H1 (cell line): Measurements from ENCODE around the gene GHRH. TPM values are rescaled to one million over a fixed set of nuclear protein-coding genes. Genes with fewer than 3 reads are reported as not detected.
A peak's percentile ranks its signal among the peaks of the same experiment; 100 is the strongest.

Source experiments
- CTCF ChIA-PET: fragments of 300-600 bp; sonication (Branson Sonifier 250); formaldehyde crosslinking; loops from one replicate; lab custom pipeline; 2021; ENCODE audit not compliant: partially characterized antibody; lab: Charles Lee
- POLR2A ChIA-PET: fragments of 300-600 bp; sonication (Branson Sonifier 250); formaldehyde crosslinking; loops from one replicate; lab custom pipeline; 2021; ENCODE audit warnings: inconsistent platforms; ENCODE audit not compliant: partially characterized antibody; lab: Charles Lee
- DNase-seq, 2 experiments: peaks; one replicate each; pipeline versions ENCODE4 v3.0.0 to v3.0.0-alpha.2; 2010 to 2022; ENCODE audit warnings: low spot score in 2 of 2, low read depth in 1 of 2, mixed read lengths in 1 of 2
- FAIRE-seq: peaks from 2 replicates; lab custom pipeline; 2011; peaks lifted over from hg19 to GRCh38; lab: Jason Lieb, UNC
- H2AFZ ChIP-seq: 2 replicates; pipeline ENCODE4 v1.8.1; 2012; ENCODE audit warnings: low read length, inconsistent platforms
- H2AK5ac ChIP-seq: 2 replicates; pipeline ENCODE4 v1.6.1; 2013; ENCODE audit warnings: low read depth, low read length
- H2BK120ac ChIP-seq: replicated peaks from 2 replicates; pipeline ENCODE3; 2013; ENCODE audit warnings: low read depth, low read length, inconsistent platforms
- H2BK12ac ChIP-seq: 2 replicates; pipeline ENCODE4 v1.6.1; 2013; ENCODE audit warnings: low read depth, low read length
- H2BK15ac ChIP-seq: 2 replicates; pipeline ENCODE4 v1.6.1; 2013; ENCODE audit warnings: low read length
- H2BK20ac ChIP-seq: 2 replicates; pipeline ENCODE4 v1.6.1; 2013; ENCODE audit warnings: low read length
- H2BK5ac ChIP-seq: 2 replicates; pipeline ENCODE4 v1.6.1; 2013; ENCODE audit warnings: low read depth, low read length
- H3K14ac ChIP-seq: 2 replicates; pipeline ENCODE4 v1.6.1; 2013; ENCODE audit warnings: inconsistent platforms; ENCODE audit not compliant: insufficient read length
- H3K18ac ChIP-seq: 2 replicates; pipeline ENCODE4 v1.6.1; 2013; ENCODE audit warnings: low read length; ENCODE audit errors: extremely low read depth
- H3K23ac ChIP-seq: 2 replicates; pipeline ENCODE4 v1.6.1; 2013; ENCODE audit warnings: inconsistent platforms; ENCODE audit not compliant: insufficient read length
- H3K23me2 ChIP-seq: 2 replicates; pipeline ENCODE4 v1.6.1; 2013; ENCODE audit warnings: low read depth, low read length
- H3K27ac ChIP-seq: 2 replicates; pipeline ENCODE4 v1.6.1; 2011; ENCODE audit warnings: low read depth, low read length, inconsistent platforms
- H3K27me3 ChIP-seq, 4 experiments: replicated peaks in 1 of 4; 1 replicate in 1 of 4; 2 replicates in 3 of 4; pipeline versions ENCODE4 v1.6.1 to v1.8.1; 2011 to 2013; ENCODE audit warnings: low read length in 3 of 4, mild to moderate bottlenecking in 3 of 4, inconsistent platforms in 2 of 4, mixed read lengths in 2 of 4, moderate library complexity in 1 of 4; ENCODE audit not compliant: control insufficient read depth in 3 of 4, insufficient read depth in 3 of 4; ENCODE audit errors: extremely low read depth in 1 of 4
- H3K36me3 ChIP-seq, 4 experiments: 2 replicates each; pipeline versions ENCODE4 v1.6.1 to v1.8.1; 2011 to 2013; ENCODE audit warnings: mild to moderate bottlenecking in 4 of 4, low read length in 3 of 4, moderate library complexity in 2 of 4, control low read depth in 1 of 4, inconsistent platforms in 1 of 4; ENCODE audit not compliant: insufficient read depth in 4 of 4, control insufficient read depth in 2 of 4
- H3K4ac ChIP-seq: replicated peaks from 2 replicates; pipeline ENCODE3; 2013; ENCODE audit warnings: low read length, low read depth, mixed read lengths, inconsistent platforms; ENCODE audit not compliant: insufficient read length
- H3K4me1 ChIP-seq, 4 experiments: replicated peaks in 1 of 4; 1 replicate in 1 of 4; 2 replicates in 3 of 4; pipeline versions ENCODE4 v1.6.1 to v1.8.1; 2011 to 2013; ENCODE audit warnings: low read length in 3 of 4, inconsistent platforms in 2 of 4, mixed read lengths in 1 of 4; ENCODE audit not compliant: insufficient read depth in 4 of 4, control insufficient read depth in 3 of 4
- H3K4me2 ChIP-seq, 2 experiments: 2 replicates each; pipeline versions ENCODE4 v1.6.1 to v1.8.1; 2011 to 2013; ENCODE audit warnings: low read depth in 2 of 2, low read length in 2 of 2, control low read depth in 1 of 2, inconsistent platforms in 1 of 2, mild to moderate bottlenecking in 1 of 2; ENCODE audit not compliant: insufficient read depth in 1 of 2
- H3K4me3 ChIP-seq, 4 experiments: fragments of 200-600, 300-600 bp in 1 of 4; sonication (generic), shearing (Covaris generic), sonication (Bioruptor Twin) in 1 of 4; 2 replicates each; pipeline versions ENCODE4 v1.5.1 to v1.8.1; 2011 to 2016; ENCODE audit warnings: low read length in 4 of 4, low read depth in 3 of 4, control low read depth in 2 of 4, inconsistent platforms in 2 of 4, mild to moderate bottlenecking in 2 of 4, mixed read lengths in 1 of 4, moderate library complexity in 1 of 4; ENCODE audit not compliant: insufficient read depth in 2 of 4; ENCODE audit errors: extremely low read depth in 1 of 4
- H3K56ac ChIP-seq: replicated peaks from 2 replicates; pipeline ENCODE3; 2013; ENCODE audit warnings: low read depth, mild to moderate bottlenecking, mixed read lengths, low read length, inconsistent platforms; ENCODE audit not compliant: insufficient read length
- H3K79me1 ChIP-seq: 2 replicates; pipeline ENCODE4 v1.6.1; 2013; ENCODE audit warnings: low read depth, low read length, control low read depth
- H3K79me2 ChIP-seq, 2 experiments: 2 replicates each; pipeline versions ENCODE4 v1.6.1 to v1.8.1; 2012 to 2013; ENCODE audit warnings: low read length in 2 of 2, mild to moderate bottlenecking in 2 of 2, inconsistent platforms in 1 of 2; ENCODE audit not compliant: insufficient read depth in 2 of 2, control insufficient read depth in 1 of 2
- H3K9ac ChIP-seq, 4 experiments: replicated peaks in 1 of 4; 1 replicate in 1 of 4; 2 replicates in 3 of 4; pipeline versions ENCODE4 v1.6.1 to v1.8.1; 2011 to 2013; ENCODE audit warnings: low read depth in 3 of 4, low read length in 3 of 4, control low read depth in 2 of 4, mild to moderate bottlenecking in 2 of 4, moderate library complexity in 2 of 4, inconsistent platforms in 1 of 4; ENCODE audit errors: extremely low read depth in 1 of 4
- H3K9me3 ChIP-seq, 2 experiments: 2 replicates each; pipeline versions ENCODE4 v1.6.1 to v1.8.1; 2012 to 2013; ENCODE audit warnings: mild to moderate bottlenecking in 2 of 2, moderate library complexity in 2 of 2, control low read depth in 1 of 2, inconsistent platforms in 1 of 2, low read depth in 1 of 2, low read length in 1 of 2, mixed read lengths in 1 of 2; ENCODE audit not compliant: insufficient read depth in 2 of 2
- H4K20me1 ChIP-seq, 2 experiments: replicated peaks in 1 of 2; 2 replicates each; pipeline versions ENCODE3 to v1.8.1; 2011 to 2013; ENCODE audit warnings: inconsistent platforms in 2 of 2, low read length in 2 of 2, mild to moderate bottlenecking in 1 of 2; ENCODE audit not compliant: insufficient read depth in 2 of 2, control insufficient read depth in 1 of 2
- H4K5ac ChIP-seq: 2 replicates; pipeline ENCODE4 v1.6.1; 2013; ENCODE audit warnings: low read length, low read depth, mixed read lengths, inconsistent platforms; ENCODE audit not compliant: insufficient read length
- H4K8ac ChIP-seq: 2 replicates; pipeline ENCODE4 v1.8.0; 2013; ENCODE audit warnings: mild to moderate bottlenecking, moderate library complexity, low read length, inconsistent platforms; ENCODE audit not compliant: insufficient read depth; ENCODE audit errors: extremely low read depth
- H4K91ac ChIP-seq: replicated peaks from 2 replicates; pipeline ENCODE3; 2013; ENCODE audit warnings: low read length, mixed read lengths, inconsistent platforms; ENCODE audit not compliant: insufficient read length
- CREB1 ChIP-seq: IDR thresholded peaks from 2 replicates; pipeline ENCODE4 v1.6.1; 2012; ENCODE audit warnings: inconsistent platforms
- EP300 ChIP-seq, 2 experiments: IDR thresholded peaks; 1 replicate in 1 of 2; 2 replicates in 1 of 2; pipeline ENCODE4 v1.6.1; 2011 to 2012; ENCODE audit warnings: low read depth in 2 of 2, low read length in 2 of 2, mild to moderate bottlenecking in 2 of 2, borderline replicate concordance in 1 of 2, inconsistent platforms in 1 of 2, moderate library complexity in 1 of 2
- FOSL1 ChIP-seq: IDR thresholded peaks from 2 replicates; pipeline ENCODE4 v1.6.1; 2011; ENCODE audit warnings: mild to moderate bottlenecking, low read depth, low read length, moderate library complexity; ENCODE audit not compliant: insufficient read depth
- GTF2F1 ChIP-seq: IDR thresholded peaks from 2 replicates; pipeline ENCODE4 v1.6.1; 2012; ENCODE audit warnings: low read depth, low read length, improper control_type of control experiment, borderline replicate concordance
- HDAC6 ChIP-seq: IDR thresholded peaks from one replicate; pipeline ENCODE4 v1.7.1; 2012; ENCODE audit warnings: low read depth, mild to moderate bottlenecking, inconsistent platforms, low read length, moderate library complexity
- RXRA ChIP-seq: IDR thresholded peaks from 2 replicates; pipeline ENCODE4 v1.6.1; 2011; ENCODE audit warnings: low read depth, mild to moderate bottlenecking, low read length, moderate library complexity; ENCODE audit not compliant: insufficient read depth
- SIN3A ChIP-seq, 2 experiments: IDR thresholded peaks in 1 of 2; conservative IDR thresholded peaks in 1 of 2; 2 replicates each; pipeline ENCODE4 v1.6.1; 2011 to 2012; ENCODE audit warnings: low read length in 2 of 2, improper control_type of control experiment in 1 of 2, low read depth in 1 of 2, mild to moderate bottlenecking in 1 of 2
- SP4 ChIP-seq: IDR thresholded peaks from 2 replicates; pipeline ENCODE4 v1.6.1; 2012; ENCODE audit warnings: low read length, inconsistent platforms
- SRF ChIP-seq: IDR thresholded peaks from 2 replicates; pipeline ENCODE4 v1.6.1; 2011; ENCODE audit warnings: mild to moderate bottlenecking, low read depth, low read length, moderate library complexity
- TEAD4 ChIP-seq: IDR thresholded peaks from 2 replicates; pipeline ENCODE4 v1.6.1; 2012; ENCODE audit warnings: low read depth, low read length, inconsistent platforms, mixed read lengths
- YY1 ChIP-seq: IDR thresholded peaks from 2 replicates; pipeline ENCODE4 v1.6.1; 2011; ENCODE audit warnings: low read depth, mild to moderate bottlenecking, low read length
- ZNF274 ChIP-seq: IDR thresholded peaks from 2 replicates; pipeline ENCODE4 v1.7.0; 2012; ENCODE audit warnings: low read length, borderline replicate concordance; ENCODE audit errors: extremely low read depth
- WGBS, 2 experiments: shearing (Covaris generic) in 1 of 2; methylation state at CpG; one replicate each; pipeline versions ENCODE4 v1.1.6 to v1.1.7; 2013 to 2015; ENCODE audit warnings: low lambda C conversion rate in 2 of 2, mixed read lengths in 2 of 2, inconsistent platforms in 1 of 2, low coverage in 1 of 2, missing lambda C conversion rate in 1 of 2; ENCODE audit not compliant: insufficient replicate concordance in 2 of 2, insufficient coverage in 1 of 2, insufficient read length in 1 of 2; ENCODE audit errors: extremely low coverage in 1 of 2, missing lambda C conversion rate in 1 of 2; 5-methylcytosine and 5-hydroxymethylcytosine counted together
- polyA plus RNA-seq, 7 experiments: library from polyadenylated mRNA; depleted of rRNA in 3 of 7; stranded (reverse) in 5 of 7; unstranded in 2 of 7; fragments of >200 nt in 5 of 7; fragments of 200-250 nt in 2 of 7; gene quantifications; 1 replicate in 5 of 7; 2 replicates in 1 of 7; 4 replicates in 1 of 7; pipeline versions ENCODE4 v1.2.1 to v1.2.3, GENCODE V29; 2011 to 2013; ENCODE audit warnings: missing spikeins in 2 of 7, mixed read lengths in 2 of 7
- total RNA-seq: library from RNA; stranded (reverse); fragmentation: NEBNext Ultra II Directional; extraction: Animal tissue kit (Norgen Biotek cat#: 25700); gene quantifications from 2 replicates; pipeline ENCODE4 v1.2.1, GENCODE V29; 2021
- TF ChIP-seq, protein P1 (sequence below): IDR thresholded peaks from 2 replicates; pipeline ENCODE4 v1.6.1; 2012; ENCODE audit warnings: inconsistent platforms

Gene GHRH
- total and polyA plus RNA-seq, 2 of the 8 experiments (the other 6 are each of a cell fraction or from before 2014, with no cell fraction given) = not detected

DNA sequence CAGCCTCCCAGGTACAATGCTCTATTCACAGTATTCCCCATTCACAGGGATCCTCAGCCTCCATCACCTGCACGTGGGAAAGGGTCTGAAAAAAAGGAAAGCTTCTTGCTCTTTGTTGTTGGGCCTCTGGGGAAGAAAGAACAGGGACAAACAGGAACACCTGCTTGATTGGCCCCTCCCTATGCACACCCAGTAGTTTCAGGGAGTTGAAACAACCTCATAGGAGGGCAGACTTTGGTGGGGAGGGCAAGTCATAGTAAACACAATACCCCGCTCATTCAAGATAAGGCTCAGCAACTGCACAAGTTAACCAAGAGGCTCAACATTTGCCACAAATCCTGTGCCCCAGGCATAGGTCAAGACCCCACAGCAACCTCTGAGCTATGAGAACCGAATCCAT lies 1.7 kb downstream of the GHRH start:
- Histone ChIP-seq H2AFZ (0 out of 2 replicates have a peak overlapping the region, but pooled peaks have one; percentile 48), H2BK15ac (no peak overlapping the region), H3K14ac (no peak overlapping the region), H3K56ac (no peak overlapping the region), H4K5ac (no peak overlapping the region), H3K23me2 (no peaks in the 10 kb centered on the region), H3K27ac (no peak overlapping the region), H4K91ac (no peak overlapping the region), H3K18ac (no peak overlapping the region), H4K20me1 (no peaks in the 10 kb centered on the region), H3K4me3 (no peak overlapping the region), H3K9me3 (no peaks in the 10 kb centered on the region), H2BK5ac (no peak overlapping the region), H3K36me3 (no peaks in the 10 kb centered on the region), H3K9ac (no peak overlapping the region), H3K79me2 (no peaks in the 10 kb centered on the region), H4K8ac (no peak overlapping the region), H2BK12ac (no peak overlapping the region), H3K4me2 (no peak overlapping the region), H3K4ac (no peak overlapping the region), H3K79me1 (no peaks in the 10 kb centered on the region), H2BK120ac (no peak overlapping the region), H3K4me1 (peaks cover 0 to 15% (median 6%) of the 10 kb centered on the region in 4 experiments; a peak in 6 of 7 replicates), H2AK5ac (no peak overlapping the region), H3K23ac (no peak overlapping the region), H2BK20ac (0 out of 2 replicates have a peak overlapping the region, but pooled peaks have one; percentile 10), H3K27me3 (no peaks in the 10 kb centered on the region)
- TF ChIP-seq CREB1 = no peak
- no peak for TF ChIP-seq SP4
- TF ChIP-seq EP300 (IDR thresholded peaks at IDR 0.05; ENCODE audit: borderline replicate concordance in 1 of 2, low read depth in 2 of 2, low read length in 2 of 2) = no peak
- TF ChIP-seq SIN3A (conservative IDR thresholded peaks at IDR 0.05 in 1 of 2, IDR thresholded peaks at IDR 0.05 in 1 of 2; ENCODE audit: low read depth in 1 of 2, low read length in 2 of 2) = no peak
- no peak for TF ChIP-seq SRF
- no peak for TF ChIP-seq RXRA
- TF ChIP-seq TEAD4 = no peak
- TF ChIP-seq GTF2F1 = no peak
- no peak for TF ChIP-seq ZNF274
- no peak for TF ChIP-seq FOSL1
- TF ChIP-seq HDAC6 = no peak
- TF ChIP-seq, protein P1, sequence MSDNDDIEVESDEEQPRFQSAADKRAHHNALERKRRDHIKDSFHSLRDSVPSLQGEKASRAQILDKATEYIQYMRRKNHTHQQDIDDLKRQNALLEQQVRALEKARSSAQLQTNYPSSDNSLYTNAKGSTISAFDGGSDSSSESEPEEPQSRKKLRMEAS = no peak
- TF ChIP-seq YY1 = no peak
- ChIA-PET POLR2A (interaction anchor here (1.4 to 2.2 kb wide), 3 partner anchors 8 to 14 kb away, joined by 3 to 15 read pairs (median 11); no protein-coding TSS in a partner anchor), CTCF (interaction anchor here (0.6 to 1.5 kb wide), 4 partner anchors 10 to 275 kb away, joined by 3 to 8 read pairs (median 4); no protein-coding TSS in a partner anchor)
- no peak for DNase-seq
- FAIRE-seq = no peak
- WGBS, 2 experiments = 73% methylated on average over 3 of the region's 3 CpGs; no CpG with 5 or more reads in 1 of the 2 experiments
